DND-41 (cell line): ENCODE data around the gene LY86.

Experiments
- CTCF ChIP-seq: IDR thresholded peaks from 2 replicates; pipeline ENCODE4 v1.5.1; 2012; ENCODE audit warnings: borderline replicate concordance, low read length, moderate library complexity, mild to moderate bottlenecking; ENCODE audit not compliant: poor library complexity, severe bottlenecking; ENCODE audit errors: extremely low read depth
- EZH2 ChIP-seq: IDR thresholded peaks from 3 replicates; pipeline ENCODE4 v1.6.1; 2012; ENCODE audit warnings: borderline replicate concordance, low read depth, mild to moderate bottlenecking, moderate library complexity, low read length, inconsistent platforms; ENCODE audit not compliant: severe bottlenecking

DNA sequence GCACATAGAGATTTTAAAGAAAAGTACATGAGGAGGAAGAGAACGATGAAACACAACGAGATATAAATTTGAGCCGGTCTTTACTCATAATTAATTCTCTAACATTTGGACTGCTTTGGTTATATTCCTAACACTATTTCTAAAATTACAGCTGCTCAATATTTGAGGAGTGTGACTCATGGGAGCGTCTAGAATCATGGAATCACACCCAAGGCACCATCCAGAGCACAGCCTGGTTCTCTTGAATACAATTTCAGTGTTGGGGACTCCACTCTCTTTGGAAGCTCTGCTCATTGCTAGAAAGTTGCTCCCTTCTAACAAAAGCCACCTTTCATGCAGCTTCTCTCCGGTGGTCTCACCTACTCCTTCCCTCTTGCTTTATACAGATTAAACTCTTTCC lies 64.4 kb downstream of the LY86 start:
- TF ChIP-seq CTCF: no peak
- no peak for TF ChIP-seq EZH2
